ENCODE data around the gene CDC25B. TPM values are rescaled to one million over a fixed set of nuclear protein-coding genes. Genes with fewer than 3 reads are reported as not detected.

CDC25B gene
- total and polyA plus RNA-seq, 2 of the 13 experiments (the other 11 are each of a cell fraction or from before 2014, with no cell fraction given): 14.5 to 19.4 TPM

GRCh38 chr20:3767427-3768341 lies 28.4 kb upstream of the CDC25B start, which contains the start of gene ADISSP (continued):
- peak; percentile 62; the same call in 1 of the 2 replicates for TF ChIP-seq FOXP4 (CRISPR knock-in tag; IDR thresholded peaks at IDR 0.05)
- TF ChIP-seq YEATS2 (CRISPR knock-in tag; IDR thresholded peaks at IDR 0.05; ENCODE audit: borderline replicate concordance): peak; percentile 96
- TF ChIP-seq CHCHD3 (CRISPR knock-in tag; IDR thresholded peaks at IDR 0.05): peak; percentile 55; the same call in 1 of the 2 replicates
- peak; percentile 85 for TF ChIP-seq PHF5A (CRISPR knock-in tag; IDR thresholded peaks at IDR 0.05; ENCODE audit: low read depth, unreplicated experiment)
- peak; percentile 99 for TF ChIP-seq ZNF235 (CRISPR knock-in tag; IDR thresholded peaks at IDR 0.05; ENCODE audit: borderline replicate concordance)
- peak; percentile 92 for TF ChIP-seq MED13 (CRISPR knock-in tag; IDR thresholded peaks at IDR 0.05)
- TF ChIP-seq ARNTL (CRISPR knock-in tag; IDR thresholded peaks at IDR 0.05): peak; percentile 92
- TF ChIP-seq SMARCE1 (IDR thresholded peaks at IDR 0.05; ENCODE audit: borderline replicate concordance): no peak
- TF ChIP-seq ZSCAN20 (CRISPR knock-in tag; IDR thresholded peaks at IDR 0.05; ENCODE audit: borderline replicate concordance): 0 out of 2 replicates have a peak, but pooled peaks have one; percentile 78
- TF ChIP-seq MIXL1 (CRISPR knock-in tag; IDR thresholded peaks at IDR 0.05): peak; percentile 40; the same call in 1 of the 2 replicates
- peak; percentile 76 for TF ChIP-seq AKAP8 (CRISPR knock-in tag; IDR thresholded peaks at IDR 0.05)
- peak; percentile 89 for TF ChIP-seq ZNF891 (CRISPR knock-in tag; IDR thresholded peaks at IDR 0.05)
- no peak; the same call in 1 of the 2 replicates for TF ChIP-seq PAF1 (CRISPR knock-in tag; IDR thresholded peaks at IDR 0.05)
- TF ChIP-seq ARNT (IDR thresholded peaks at IDR 0.05): no peak
- TF ChIP-seq KDM4B (CRISPR knock-in tag; IDR thresholded peaks at IDR 0.05): peak; percentile 62
- TF ChIP-seq ZNF746 (CRISPR knock-in tag; IDR thresholded peaks at IDR 0.05): no peak; the same call in none of the 2 replicates
- no peak for TF ChIP-seq PLSCR1 (CRISPR knock-in tag; IDR thresholded peaks at IDR 0.05; ENCODE audit: borderline replicate concordance)
- no peak; the same call in 1 of the 2 replicates for TF ChIP-seq ZNF484 (CRISPR knock-in tag; IDR thresholded peaks at IDR 0.05; ENCODE audit: borderline replicate concordance, low read depth)
- TF ChIP-seq POLR2AphosphoS2 (IDR thresholded peaks at IDR 0.05; ENCODE audit: low read depth, low read length): no peak
- TF ChIP-seq ZNF790 (CRISPR knock-in tag; IDR thresholded peaks at IDR 0.05; ENCODE audit: borderline replicate concordance): peak; percentile 98
- no peak for TF ChIP-seq SP140L (CRISPR knock-in tag; IDR thresholded peaks at IDR 0.05; ENCODE audit: borderline replicate concordance)
- peak; percentile 94 for TF ChIP-seq KAT8 (CRISPR knock-in tag; IDR thresholded peaks at IDR 0.05)
- TF ChIP-seq GMEB1 (CRISPR knock-in tag; IDR thresholded peaks at IDR 0.05; ENCODE audit: borderline replicate concordance): peak; percentile 82
- peak; percentile 87 for TF ChIP-seq SNAI1 (CRISPR knock-in tag; IDR thresholded peaks at IDR 0.05; ENCODE audit: borderline replicate concordance)
- TF ChIP-seq ZNF589 (CRISPR knock-in tag; conservative IDR thresholded peaks at IDR 0.05): no peak
- TF ChIP-seq ZBTB38 (CRISPR knock-in tag; IDR thresholded peaks at IDR 0.05): peak; percentile 34
- peak; percentile 28; the same call in 1 of the 2 replicates for TF ChIP-seq NCOA2 (CRISPR knock-in tag; IDR thresholded peaks at IDR 0.05)

All from HepG2 (cell line).